Uterus (tissue), 4 donors: ENCODE results near the gene MSGN1. TPM values are rescaled to one million over a fixed set of nuclear protein-coding genes. Genes with fewer than 3 reads are reported as not detected.

Experiments used
- DNase-seq, 2 donors: peaks; one replicate each; pipeline ENCODE4 v3.0.0-alpha.2; 2019 to 2020
- H3K27ac ChIP-seq, 2 donors: fragments of 200-600 bp; sonication (generic); 1 replicate in 1 of 2; 2 replicates in 1 of 2; pipeline ENCODE4 v1.5.1; 2016 to 2018
- H3K27me3 ChIP-seq, 2 donors: fragments of 200-600 bp; sonication (generic); one replicate each; pipeline ENCODE4 v1.5.1; 2018 to 2019; ENCODE audit warnings: control low read depth in 1 of 2
- H3K36me3 ChIP-seq, 2 donors: fragments of 200-600 bp; sonication (generic); one replicate each; pipeline ENCODE4 v1.5.1; 2019; ENCODE audit warnings: control low read depth in 1 of 2
- H3K4me1 ChIP-seq, 2 donors: fragments of 200-600 bp; sonication (generic); one replicate each; pipeline ENCODE4 v1.5.1; 2018 to 2019; ENCODE audit warnings: control low read depth in 1 of 2
- H3K4me3 ChIP-seq, 2 donors: fragments of 200-600 bp; sonication (generic); 1 replicate in 1 of 2; 2 replicates in 1 of 2; pipeline ENCODE4 v1.5.1; 2018 to 2019; ENCODE audit warnings: mild to moderate bottlenecking in 1 of 2
- H3K9me3 ChIP-seq, 2 donors: fragments of 200-600 bp; sonication (generic); one replicate each; pipeline ENCODE4 v1.5.1; 2019; ENCODE audit warnings: control low read depth in 1 of 2
- POLR2A ChIP-seq, 2 donors: fragments of 450-650 bp; IDR thresholded peaks; one replicate each; pipeline ENCODE4 v1.6.1; 2016; ENCODE audit warnings: antibody characterized with exemption in 2 of 2, mild to moderate bottlenecking in 1 of 2, moderate library complexity in 1 of 2
- intact Hi-C: fragments of 100-400 bp; cut with DNase I; formaldehyde crosslinking; loops from one replicate; pipeline ENCODE4 v1.15.1; 2023; ENCODE audit warnings: low total_unique reads
- total RNA-seq, 4 donors: library from RNA; depleted of rRNA in 3 of 4; stranded (reverse); fragments of >200 nt in 3 of 4; gene quantifications; one replicate each; pipeline versions ENCODE4 v1.1.0 to v1.2.4, GENCODE V29; 2014 to 2023
- TF ChIP-seq, protein P1 (sequence below), 4 experiments: fragments of 200-600 bp in 2 of 4; fragments of 450-650 bp in 2 of 4; sonication (generic) in 2 of 4; IDR thresholded peaks; one replicate each; pipeline ENCODE4 v1.5.1; 2016 to 2019; ENCODE audit warnings: antibody characterized with exemption in 4 of 4, mild to moderate bottlenecking in 2 of 4, moderate library complexity in 1 of 4
- donor health status: DM: yes; HTN: yes; CAD: no.

The MSGN1 gene
- total RNA-seq, 4 donors from 2014 or later: not detected

DNA sequence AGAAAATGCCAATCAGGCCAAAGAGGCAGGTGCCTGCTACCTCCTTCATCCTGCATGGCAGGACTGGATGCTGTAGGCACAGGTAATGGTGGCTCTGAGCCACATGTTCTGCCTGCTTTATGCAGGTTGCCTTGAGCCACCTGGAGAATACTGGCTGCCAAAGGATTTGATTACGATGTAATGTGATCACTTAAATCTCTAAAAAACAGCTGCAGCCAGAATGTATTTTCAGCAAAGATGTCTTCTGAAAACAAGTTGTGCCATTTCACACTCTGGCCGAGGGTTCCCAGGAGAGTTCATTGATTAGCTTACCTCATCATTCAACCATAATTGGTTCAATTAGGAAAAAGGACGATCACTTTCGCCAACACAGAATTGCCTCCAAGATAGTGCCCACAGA, 17.9 kb upstream of the MSGN1 start:
- no peak for DNase-seq
- Histone ChIP-seq H3K4me3 (no peak overlapping the region), H3K27me3 (no peaks in the 10 kb centered on the region), H3K4me1 (no peaks in the 10 kb centered on the region), H3K27ac (no peak overlapping the region), H3K36me3 (no peaks in the 10 kb centered on the region), H3K9me3 (no peaks in the 10 kb centered on the region)
- intact Hi-C loops: no loop called here
- TF ChIP-seq POLR2A (IDR thresholded peaks at IDR 0.05): no peak
- TF ChIP-seq, protein P1, sequence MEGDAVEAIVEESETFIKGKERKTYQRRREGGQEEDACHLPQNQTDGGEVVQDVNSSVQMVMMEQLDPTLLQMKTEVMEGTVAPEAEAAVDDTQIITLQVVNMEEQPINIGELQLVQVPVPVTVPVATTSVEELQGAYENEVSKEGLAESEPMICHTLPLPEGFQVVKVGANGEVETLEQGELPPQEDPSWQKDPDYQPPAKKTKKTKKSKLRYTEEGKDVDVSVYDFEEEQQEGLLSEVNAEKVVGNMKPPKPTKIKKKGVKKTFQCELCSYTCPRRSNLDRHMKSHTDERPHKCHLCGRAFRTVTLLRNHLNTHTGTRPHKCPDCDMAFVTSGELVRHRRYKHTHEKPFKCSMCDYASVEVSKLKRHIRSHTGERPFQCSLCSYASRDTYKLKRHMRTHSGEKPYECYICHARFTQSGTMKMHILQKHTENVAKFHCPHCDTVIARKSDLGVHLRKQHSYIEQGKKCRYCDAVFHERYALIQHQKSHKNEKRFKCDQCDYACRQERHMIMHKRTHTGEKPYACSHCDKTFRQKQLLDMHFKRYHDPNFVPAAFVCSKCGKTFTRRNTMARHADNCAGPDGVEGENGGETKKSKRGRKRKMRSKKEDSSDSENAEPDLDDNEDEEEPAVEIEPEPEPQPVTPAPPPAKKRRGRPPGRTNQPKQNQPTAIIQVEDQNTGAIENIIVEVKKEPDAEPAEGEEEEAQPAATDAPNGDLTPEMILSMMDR (IDR thresholded peaks at IDR 0.05): no peak

DNA sequence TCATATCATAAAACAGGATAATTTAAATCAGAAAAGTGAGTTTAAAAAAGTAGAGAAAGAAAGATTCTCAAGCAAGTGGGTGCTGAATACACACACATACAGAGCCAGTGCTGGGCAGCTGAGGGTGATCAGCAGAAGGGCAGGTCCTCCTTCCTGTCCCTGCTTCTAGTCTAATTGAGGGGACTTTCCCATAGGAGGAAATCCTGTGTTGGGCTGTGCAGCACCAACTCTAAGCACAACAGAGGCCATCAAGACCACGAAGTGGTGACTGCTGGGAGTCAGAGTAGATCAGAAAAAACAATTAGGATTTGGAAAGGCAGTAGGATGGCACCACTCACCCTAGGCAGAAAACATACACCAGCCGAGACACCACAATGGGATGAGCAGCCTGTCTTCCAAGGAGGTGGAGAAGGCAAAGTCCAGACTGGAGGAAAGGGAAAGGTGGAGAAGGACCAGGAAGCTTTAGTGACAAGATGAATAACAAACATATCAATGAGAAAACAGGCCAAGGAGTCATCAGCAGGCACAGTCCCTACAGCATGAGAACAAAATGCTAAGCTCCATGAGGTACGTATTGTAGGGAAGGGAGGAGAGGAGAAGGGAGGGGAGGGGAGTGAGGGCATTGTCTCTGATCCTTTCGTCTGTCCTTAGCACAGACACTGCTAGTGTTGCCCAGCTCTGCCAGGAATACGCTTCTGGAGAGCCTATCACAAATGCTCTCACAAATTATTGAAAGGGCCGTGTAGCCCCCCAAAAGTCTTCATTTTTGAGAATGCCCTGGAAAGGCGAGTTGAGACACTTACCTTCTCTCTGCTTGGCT, 16.7 kb upstream of the MSGN1 start:
- DNase-seq: no peak
- intact Hi-C loops: no loop called here

DNA sequence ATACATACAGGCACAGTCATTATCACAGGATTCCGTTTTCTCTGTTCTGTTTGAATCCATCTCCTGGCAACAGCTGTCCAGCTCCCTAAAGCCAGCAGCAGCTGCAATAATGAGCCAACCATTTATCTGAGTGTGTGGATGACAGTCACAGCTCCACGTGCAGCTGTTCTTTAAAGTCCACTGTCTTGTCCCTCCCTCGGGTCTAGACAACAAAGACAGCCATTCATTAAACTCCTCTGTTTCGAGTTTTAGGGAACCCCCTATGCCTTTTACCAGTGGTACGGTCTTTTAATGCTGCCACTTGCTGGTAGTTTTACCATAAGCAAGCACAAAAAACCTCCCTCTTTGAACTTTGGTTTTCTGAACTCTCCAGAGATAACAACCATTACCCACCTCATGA, 16.0 kb upstream of the MSGN1 start:
- Histone ChIP-seq H3K4me1 (no peaks in the 10 kb centered on the region), H3K36me3 (no peaks in the 10 kb centered on the region), H3K9me3 (no peaks in the 10 kb centered on the region), H3K27ac (no peak overlapping the region), H3K4me3 (no peak overlapping the region), H3K27me3 (no peaks in the 10 kb centered on the region)
- TF ChIP-seq, protein P1 (IDR thresholded peaks at IDR 0.05): no peak
- TF ChIP-seq POLR2A (IDR thresholded peaks at IDR 0.05): no peak
- no peak for DNase-seq
- intact Hi-C loops: no loop called here

More for the DNA sequence above, 16.7 kb upstream of the MSGN1 start:
- Histone ChIP-seq H3K27me3 (no peaks in the 10 kb centered on the region), H3K27ac (no peak overlapping the region), H3K4me1 (no peaks in the 10 kb centered on the region), H3K9me3 (no peaks in the 10 kb centered on the region), H3K4me3 (no peak overlapping the region), H3K36me3 (no peaks in the 10 kb centered on the region)
- no peak for TF ChIP-seq POLR2A (IDR thresholded peaks at IDR 0.05)
- TF ChIP-seq, protein P1 (IDR thresholded peaks at IDR 0.05): no peak

DNA sequence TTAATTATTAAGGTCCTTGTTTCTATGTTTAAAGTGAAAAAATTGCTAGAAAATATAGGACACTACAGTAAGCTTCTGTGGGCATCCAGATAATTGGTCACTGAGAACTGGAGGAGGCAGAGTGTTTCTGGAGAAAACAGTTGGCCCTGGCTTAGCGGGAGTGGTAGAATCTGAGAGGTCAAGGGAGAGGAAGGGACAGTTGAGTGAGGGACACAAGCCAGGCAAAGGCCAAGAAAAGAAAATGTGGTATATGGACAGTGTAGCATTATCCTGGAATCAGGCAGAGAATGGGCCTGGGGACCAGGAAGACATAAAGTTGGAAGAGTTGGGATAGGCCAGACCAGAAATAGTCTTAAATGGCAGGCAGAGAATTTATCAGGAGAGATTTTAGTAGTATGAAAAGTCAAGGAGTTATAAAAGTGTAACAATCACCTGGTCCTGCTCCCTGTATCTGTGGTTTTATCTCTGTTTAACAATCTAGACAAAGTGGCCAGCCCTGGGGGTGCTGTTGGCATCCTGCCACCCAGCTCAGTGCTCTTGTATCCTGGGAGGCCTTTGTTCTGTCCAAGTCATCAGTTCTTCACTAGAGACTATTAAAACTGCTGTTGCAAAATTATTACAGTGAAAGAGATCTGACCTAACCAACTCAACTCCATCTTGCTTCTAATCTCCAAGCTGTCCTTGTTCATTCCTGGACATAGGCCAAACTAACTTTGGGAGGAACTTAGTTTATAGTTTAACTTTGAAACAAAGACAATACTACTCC, 15.4 kb upstream of the MSGN1 start:
- H3K27ac ChIP-seq: no peak overlapping the region
- H3K36me3 ChIP-seq: no peaks in the 10 kb centered on the region
- H3K27me3 ChIP-seq: no peaks in the 10 kb centered on the region
- no peak for TF ChIP-seq POLR2A (IDR thresholded peaks at IDR 0.05)
- TF ChIP-seq, protein P1 (IDR thresholded peaks at IDR 0.05): no peak
- intact Hi-C loops: no loop called here
- no peak overlapping the region for H3K4me3 ChIP-seq
- H3K4me1 ChIP-seq: no peaks in the 10 kb centered on the region
- DNase-seq: no peak
- no peaks in the 10 kb centered on the region for H3K9me3 ChIP-seq

DNA sequence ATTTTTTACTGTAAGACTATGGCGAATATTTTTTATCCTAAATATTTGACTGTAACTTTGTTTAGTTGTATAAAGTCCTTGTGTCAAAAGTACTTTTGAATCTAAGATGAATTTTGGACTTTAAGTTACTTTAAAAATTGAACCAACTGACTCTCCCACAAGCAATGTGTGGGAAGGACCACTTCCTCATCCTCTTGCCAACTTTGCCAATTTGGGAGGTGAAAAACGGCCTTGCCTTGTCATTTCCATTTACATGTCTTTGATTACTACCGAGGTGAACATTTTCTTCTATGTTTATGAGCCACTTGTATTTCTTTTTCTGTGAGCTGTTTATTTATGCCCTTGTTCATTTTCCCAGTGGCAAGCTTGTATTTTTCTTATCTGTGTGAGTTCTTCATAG, 12.8 kb upstream of the MSGN1 start:
- H3K27ac ChIP-seq: no peak overlapping the region
- intact Hi-C loops: no loop called here
- H3K4me3 ChIP-seq: no peak overlapping the region
- TF ChIP-seq, protein P1 (IDR thresholded peaks at IDR 0.05): no peak
- TF ChIP-seq POLR2A (IDR thresholded peaks at IDR 0.05): no peak
- no peaks in the 10 kb centered on the region for H3K9me3 ChIP-seq
- no peaks in the 10 kb centered on the region for H3K36me3 ChIP-seq
- no peak for DNase-seq
- no peaks in the 10 kb centered on the region for H3K27me3 ChIP-seq
- H3K4me1 ChIP-seq: no peaks in the 10 kb centered on the region
